OCI-LY1 (cell line): Measurements from ENCODE around the gene NDST4.

Experiments used
- H2AFZ ChIP-seq: fragments of 200-600 bp; sonication (generic), shearing (Covaris generic); 2 replicates; pipeline ENCODE4 v1.6.0; 2014; ENCODE audit warnings: antibody characterized with exemption, mild to moderate bottlenecking, low read length
- H3F3A ChIP-seq: fragments of 200-600 bp; sonication (generic), shearing (Covaris generic); 2 replicates; pipeline ENCODE4 v1.6.0; 2014; ENCODE audit warnings: mild to moderate bottlenecking, antibody characterized with exemption, low read length, moderate library complexity; ENCODE audit not compliant: insufficient read depth
- H3K27ac ChIP-seq: fragments of 200-600 bp; sonication (generic); 2 replicates; pipeline ENCODE4 v1.5.1; 2014; ENCODE audit warnings: low read length, mixed run types, mild to moderate bottlenecking, low read depth; ENCODE audit not compliant: poor library complexity, severe bottlenecking
- H3K27me3 ChIP-seq: fragments of 200-600 bp; sonication (generic); 2 replicates; pipeline ENCODE4 v1.6.0; 2014; ENCODE audit warnings: antibody characterized with exemption, mild to moderate bottlenecking, low read length, moderate library complexity; ENCODE audit not compliant: insufficient read depth
- H3K36me3 ChIP-seq: fragments of 200-600 bp; sonication (generic); 2 replicates; pipeline ENCODE4 v1.6.1; 2014; ENCODE audit warnings: mild to moderate bottlenecking, antibody characterized with exemption, low read length, moderate library complexity, mixed read lengths; ENCODE audit not compliant: insufficient read depth
- H3K4me1 ChIP-seq: fragments of 200-600 bp; sonication (generic); 2 replicates; pipeline ENCODE4 v1.5.1; 2014; ENCODE audit warnings: mild to moderate bottlenecking, low read length, moderate library complexity; ENCODE audit not compliant: insufficient read depth, severe bottlenecking
- H3K4me2 ChIP-seq: fragments of 200-600 bp; sonication (generic), shearing (Covaris generic); 2 replicates; pipeline ENCODE4 v1.6.1; 2014; ENCODE audit warnings: low read length
- H3K4me3 ChIP-seq: fragments of 200-600 bp; sonication (generic); 2 replicates; pipeline ENCODE4 v1.5.1; 2014; ENCODE audit warnings: low read length, low read depth, mild to moderate bottlenecking, mixed read lengths; ENCODE audit not compliant: poor library complexity, severe bottlenecking
- H3K79me2 ChIP-seq: fragments of 200-600 bp; shearing (Covaris generic); 2 replicates; pipeline ENCODE4 v1.6.1; 2016; ENCODE audit warnings: mixed run types, low read length, mixed read lengths; ENCODE audit not compliant: insufficient read depth
- H3K9ac ChIP-seq: fragments of 200-600 bp; sonication (generic), shearing (Covaris generic); 2 replicates; pipeline ENCODE4 v1.6.1; 2014; ENCODE audit warnings: mild to moderate bottlenecking, low read length, mixed read lengths
- H3K9me2 ChIP-seq: fragments of 200-600 bp; sonication (generic), shearing (Covaris generic); 2 replicates; pipeline ENCODE4 v1.6.1; 2014; ENCODE audit warnings: low read depth, mild to moderate bottlenecking, low read length, mixed read lengths
- H3K9me3 ChIP-seq: fragments of 200-600 bp; shearing (Covaris generic); 2 replicates; pipeline ENCODE4 v1.6.1; 2014; ENCODE audit warnings: low read length, mixed read lengths
- H4K20me1 ChIP-seq: fragments of 200-600 bp; sonication (generic), shearing (Covaris generic); 2 replicates; pipeline ENCODE4 v1.6.0; 2016; ENCODE audit warnings: mild to moderate bottlenecking, low read length; ENCODE audit not compliant: insufficient read depth
- EZH2 ChIP-seq: fragments of 200-600 bp; sonication (generic), shearing (Covaris generic); IDR thresholded peaks from 2 replicates; pipeline ENCODE4 v1.8.0; 2017; ENCODE audit warnings: borderline replicate concordance, mixed run types, mild to moderate bottlenecking, antibody characterized with exemption, low read length, moderate library complexity, mixed read lengths
- TF ChIP-seq, protein P1 (sequence below): fragments of 200-600 bp; sonication (generic), shearing (Covaris generic); IDR thresholded peaks from 2 replicates; pipeline ENCODE4 v1.5.1; 2017; ENCODE audit warnings: mild to moderate bottlenecking, antibody characterized with exemption, low read length, moderate library complexity, mixed read lengths

NDST4 gene

DNA sequence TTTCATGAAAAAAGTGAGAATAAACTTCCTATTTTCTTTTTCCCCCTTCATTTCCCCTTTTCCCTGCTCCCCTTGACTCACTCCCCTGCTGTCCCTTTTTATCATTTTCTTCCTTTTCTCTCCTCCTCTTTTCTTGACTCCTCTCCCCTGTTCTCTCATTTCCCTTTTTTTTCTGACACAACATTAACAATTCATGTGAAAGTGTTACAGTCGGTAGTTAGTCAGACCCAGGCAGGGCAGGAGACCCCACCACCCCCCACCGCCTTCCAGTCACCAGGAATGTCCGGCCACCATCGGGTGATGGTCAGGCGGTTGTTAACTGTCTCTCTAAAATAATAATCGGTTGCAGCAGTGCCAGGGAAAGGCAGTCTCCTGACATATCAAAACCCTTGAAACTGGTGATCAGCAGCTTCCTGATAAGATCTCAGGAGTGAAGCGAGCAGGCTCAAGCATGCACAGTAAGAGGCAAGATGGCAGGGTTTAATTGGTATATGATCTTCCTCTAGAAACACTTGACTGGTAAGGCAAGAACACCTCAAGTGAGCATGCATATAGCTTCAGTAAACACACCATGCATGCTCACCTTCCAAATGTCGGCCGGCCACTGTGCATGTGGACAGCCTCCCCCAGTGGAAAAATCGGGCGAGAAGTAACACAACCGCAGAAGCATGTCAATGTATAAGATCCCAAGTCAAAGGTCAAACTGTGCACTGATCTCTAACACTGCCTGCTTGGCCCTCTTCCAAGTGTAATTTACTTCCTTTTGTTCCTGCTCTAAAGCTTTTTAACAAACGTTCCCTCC lies 191.4 kb downstream of the NDST4 start:
- H3K9me2 ChIP-seq = no peaks in the 10 kb centered on the region
- no peaks in the 10 kb centered on the region for H3K9me3 ChIP-seq
- no peak overlapping the region for H3K27ac ChIP-seq
- TF ChIP-seq, protein P1, sequence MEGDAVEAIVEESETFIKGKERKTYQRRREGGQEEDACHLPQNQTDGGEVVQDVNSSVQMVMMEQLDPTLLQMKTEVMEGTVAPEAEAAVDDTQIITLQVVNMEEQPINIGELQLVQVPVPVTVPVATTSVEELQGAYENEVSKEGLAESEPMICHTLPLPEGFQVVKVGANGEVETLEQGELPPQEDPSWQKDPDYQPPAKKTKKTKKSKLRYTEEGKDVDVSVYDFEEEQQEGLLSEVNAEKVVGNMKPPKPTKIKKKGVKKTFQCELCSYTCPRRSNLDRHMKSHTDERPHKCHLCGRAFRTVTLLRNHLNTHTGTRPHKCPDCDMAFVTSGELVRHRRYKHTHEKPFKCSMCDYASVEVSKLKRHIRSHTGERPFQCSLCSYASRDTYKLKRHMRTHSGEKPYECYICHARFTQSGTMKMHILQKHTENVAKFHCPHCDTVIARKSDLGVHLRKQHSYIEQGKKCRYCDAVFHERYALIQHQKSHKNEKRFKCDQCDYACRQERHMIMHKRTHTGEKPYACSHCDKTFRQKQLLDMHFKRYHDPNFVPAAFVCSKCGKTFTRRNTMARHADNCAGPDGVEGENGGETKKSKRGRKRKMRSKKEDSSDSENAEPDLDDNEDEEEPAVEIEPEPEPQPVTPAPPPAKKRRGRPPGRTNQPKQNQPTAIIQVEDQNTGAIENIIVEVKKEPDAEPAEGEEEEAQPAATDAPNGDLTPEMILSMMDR = no peak
- no peak for TF ChIP-seq EZH2
- no peaks in the 10 kb centered on the region for H3F3A ChIP-seq
- H3K4me2 ChIP-seq = no peak overlapping the region
- H3K36me3 ChIP-seq = no peaks in the 10 kb centered on the region
- no peaks in the 10 kb centered on the region for H3K27me3 ChIP-seq
- no peaks in the 10 kb centered on the region for H3K79me2 ChIP-seq
- no peak overlapping the region for H3K4me3 ChIP-seq
- H3K4me1 ChIP-seq = no peaks in the 10 kb centered on the region
- H4K20me1 ChIP-seq = no peaks in the 10 kb centered on the region
- no peak overlapping the region for H3K9ac ChIP-seq
- no peak overlapping the region for H2AFZ ChIP-seq

DNA sequence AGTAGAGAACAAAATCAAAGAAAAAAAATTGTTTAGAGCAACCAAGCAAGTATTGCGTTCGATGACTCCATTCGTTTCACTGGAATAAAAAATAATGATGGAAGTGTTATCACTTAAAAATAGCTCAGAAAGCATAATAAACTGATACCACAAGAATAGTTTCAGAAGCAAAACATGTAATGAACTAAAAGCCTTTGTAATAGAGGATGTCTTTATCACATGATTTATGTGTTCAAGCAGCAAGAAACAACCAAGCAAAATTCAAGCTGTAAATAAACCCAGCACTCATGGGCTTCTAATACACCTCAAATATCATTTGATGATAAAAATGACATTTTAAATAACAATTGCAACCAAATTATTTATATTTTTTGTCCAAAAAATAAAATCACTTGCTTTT lies 192.2 kb downstream of the NDST4 start:
- no peaks in the 10 kb centered on the region for H3K9me2 ChIP-seq
- H3K27me3 ChIP-seq = no peaks in the 10 kb centered on the region
- no peak overlapping the region for H3K9ac ChIP-seq
- no peaks in the 10 kb centered on the region for H3F3A ChIP-seq
- H2AFZ ChIP-seq = no peak overlapping the region
- no peaks in the 10 kb centered on the region for H3K9me3 ChIP-seq
- H3K4me3 ChIP-seq = no peak overlapping the region
- H3K79me2 ChIP-seq = no peaks in the 10 kb centered on the region
- no peaks in the 10 kb centered on the region for H3K36me3 ChIP-seq
- no peak for TF ChIP-seq EZH2
- TF ChIP-seq, protein P1 = no peak
- no peaks in the 10 kb centered on the region for H4K20me1 ChIP-seq
- no peak overlapping the region for H3K27ac ChIP-seq
- H3K4me2 ChIP-seq = no peak overlapping the region
- no peaks in the 10 kb centered on the region for H3K4me1 ChIP-seq

DNA sequence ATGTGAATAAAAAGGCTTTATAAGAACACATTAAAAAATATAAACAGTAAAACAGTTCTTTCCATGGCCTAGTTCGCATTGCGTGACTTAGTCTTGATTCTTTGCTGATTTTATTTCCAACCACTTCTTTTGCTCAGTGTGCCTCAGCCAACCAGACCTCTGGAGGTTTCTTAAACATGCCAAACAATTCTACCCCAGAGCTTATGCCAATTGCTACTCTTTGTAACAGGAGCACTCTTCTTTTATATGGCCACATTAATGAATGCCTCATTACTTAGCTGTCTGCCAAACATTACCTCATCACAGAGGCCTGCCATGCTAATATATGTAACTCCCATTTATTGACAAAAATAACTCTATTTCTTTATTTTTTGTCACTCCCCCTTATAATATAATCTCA lies 202.3 kb downstream of the NDST4 start:
- H3F3A ChIP-seq = no peaks in the 10 kb centered on the region
- H3K27me3 ChIP-seq = no peaks in the 10 kb centered on the region
- no peak overlapping the region for H3K4me2 ChIP-seq
- TF ChIP-seq, protein P1 = no peak
- no peak for TF ChIP-seq EZH2
- H3K27ac ChIP-seq = no peak overlapping the region
- no peaks in the 10 kb centered on the region for H3K79me2 ChIP-seq
- no peak overlapping the region for H3K9ac ChIP-seq
- H3K9me3 ChIP-seq = no peaks in the 10 kb centered on the region
- no peak overlapping the region for H3K4me3 ChIP-seq
- H3K36me3 ChIP-seq = no peaks in the 10 kb centered on the region
- H4K20me1 ChIP-seq = no peaks in the 10 kb centered on the region
- H3K9me2 ChIP-seq = no peaks in the 10 kb centered on the region
- H2AFZ ChIP-seq = no peak overlapping the region
- no peaks in the 10 kb centered on the region for H3K4me1 ChIP-seq
